Muscle of leg (tissue), 16 donors: ENCODE data around the gene CFAP99. TPM values are rescaled to one million over a fixed set of nuclear protein-coding genes. Genes with fewer than 3 reads are reported as not detected.
A peak's percentile ranks its signal among the peaks of the same experiment; 100 is the strongest.

Experiments
- DNase-seq: peaks from one replicate; pipeline ENCODE4 v3.0.0; 2013
- H3K27ac ChIP-seq: one replicate; pipeline ENCODE4 v1.5.1; 2013; ENCODE audit warnings: mild to moderate bottlenecking, low read length, control low read depth
- H3K27me3 ChIP-seq: one replicate; pipeline ENCODE4 v1.6.1; 2013; ENCODE audit warnings: low read length; ENCODE audit not compliant: control insufficient read depth, insufficient read depth
- H3K36me3 ChIP-seq: one replicate; pipeline ENCODE4 v1.6.1; 2013; ENCODE audit warnings: low read length; ENCODE audit not compliant: control insufficient read depth, insufficient read depth
- H3K4me1 ChIP-seq: one replicate; pipeline ENCODE4 v1.6.1; 2013; ENCODE audit warnings: low read length; ENCODE audit not compliant: control insufficient read depth, insufficient read depth
- H3K4me3 ChIP-seq: one replicate; pipeline ENCODE4 v1.5.1; 2013; ENCODE audit warnings: low read length, control low read depth
- H3K9me3 ChIP-seq: replicated peaks from 2 replicates; pipeline ENCODE4 v1.6.1; 2013; ENCODE audit warnings: low read depth, low read length; ENCODE audit not compliant: control insufficient read depth
- WGBS: methylation state at CpG from one replicate; pipeline ENCODE4 v1.1.5; 2013; ENCODE audit warnings: missing lambda C conversion rate; ENCODE audit not compliant: insufficient coverage; 5-methylcytosine and 5-hydroxymethylcytosine counted together
- long read RNA-seq, 11 donors: transcript quantifications; one replicate each; lab custom pipeline, GENCODE V29; 2026
- polyA plus RNA-seq, 8 donors: library from polyadenylated mRNA; unstranded; fragments of 120-200 nt; gene quantifications; one replicate each; pipeline versions ENCODE4 v1.2.1 to v1.2.3, GENCODE V29; 2013; ENCODE audit warnings: inconsistent platforms in 1 of 8, low replicate concordance in 1 of 8; ENCODE audit not compliant: insufficient read length in 8 of 8, insufficient read depth in 1 of 8
- total RNA-seq: library from RNA; stranded (reverse); fragments of 120-200 nt; gene quantifications from one replicate; pipeline ENCODE4 v1.2.4, GENCODE V29; 2013

Gene CFAP99
- total RNA-seq (not detected), polyA plus RNA-seq (under 1 TPM in 5 of 8 donors, not detected in 3; 0.07 to 0.41 (median 0.13) TPM)
- long read RNA-seq, donor 1, result 0 reads
- long read RNA-seq, donor 2, result 0 reads
- long read RNA-seq, donor 3, result 0 reads
- long read RNA-seq, donor 4, result 0 reads
- long read RNA-seq, donor 5, result 0 reads
- long read RNA-seq, donor 6, result 0 reads
- long read RNA-seq, donor 7, result 0 reads
- long read RNA-seq, donor 8, result 0 reads
- long read RNA-seq, donor 9, result 0 reads
- long read RNA-seq, donor 10, result 0 reads
- long read RNA-seq, donor 11, result 0 reads

DNA sequence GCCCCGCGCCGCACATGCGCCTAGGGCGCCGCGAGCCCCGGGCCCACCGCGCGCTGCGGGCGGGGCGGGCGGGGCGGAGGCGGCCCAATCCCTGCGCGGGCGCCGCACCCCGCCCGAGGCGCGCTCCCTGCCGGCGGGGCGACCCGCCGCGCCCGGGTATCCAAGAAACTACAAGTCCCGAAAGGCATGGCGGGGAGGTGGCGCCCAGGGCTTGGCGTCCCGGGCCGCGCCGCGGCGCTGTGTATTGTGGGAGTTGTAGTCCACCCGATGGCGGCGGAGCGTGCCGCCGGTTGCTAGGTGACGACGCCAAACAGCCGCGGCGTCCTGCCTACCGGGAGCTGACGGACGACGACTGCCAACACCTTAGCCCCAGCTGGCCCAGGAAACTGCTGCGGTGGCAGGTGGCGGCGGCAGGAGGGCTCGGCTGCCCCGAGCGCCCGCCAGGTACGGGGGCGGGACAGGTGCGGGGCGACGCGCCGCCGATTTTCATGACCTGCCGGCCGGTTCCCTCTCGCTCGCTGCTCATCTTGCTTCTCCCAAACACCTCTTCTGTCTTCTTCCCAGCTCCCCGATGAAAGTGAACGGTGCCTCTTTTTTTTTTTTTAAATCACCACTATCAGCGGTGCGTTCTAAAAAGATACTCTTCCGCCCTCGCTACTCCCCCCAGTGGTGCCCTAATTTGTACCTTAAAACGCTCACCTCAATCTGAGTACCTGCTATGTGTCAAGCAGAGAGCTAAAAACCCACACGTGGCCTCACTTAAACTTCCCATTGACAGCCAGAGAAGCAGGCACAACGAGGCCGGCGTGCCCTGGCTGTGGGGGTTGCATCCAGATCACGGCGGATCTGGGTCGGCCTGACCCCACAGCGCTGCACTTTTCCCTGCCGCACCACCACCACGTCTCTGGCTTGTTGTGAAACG, at the start of gene CFAP99:
Gene CFAP99, plus strand, starts transcription at position 306 of the 922 bp plus-strand sequence.
- WGBS, result under 1% methylated on average over 83 of the region's 94 CpGs
- Histone ChIP-seq H3K4me1 (peaks cover 35% of the 10 kb centered on the region), H3K4me3 (peak within 1 kb of the TSS; percentile 37), H3K27me3 (peaks cover 83% of the 10 kb centered on the region), H3K9me3 (no peaks in the 10 kb centered on the region), H3K27ac (no peak within 1 kb of the TSS), H3K36me3 (no peaks in the 10 kb centered on the region)
- DNase-seq, result peak; percentile 96

DNA sequence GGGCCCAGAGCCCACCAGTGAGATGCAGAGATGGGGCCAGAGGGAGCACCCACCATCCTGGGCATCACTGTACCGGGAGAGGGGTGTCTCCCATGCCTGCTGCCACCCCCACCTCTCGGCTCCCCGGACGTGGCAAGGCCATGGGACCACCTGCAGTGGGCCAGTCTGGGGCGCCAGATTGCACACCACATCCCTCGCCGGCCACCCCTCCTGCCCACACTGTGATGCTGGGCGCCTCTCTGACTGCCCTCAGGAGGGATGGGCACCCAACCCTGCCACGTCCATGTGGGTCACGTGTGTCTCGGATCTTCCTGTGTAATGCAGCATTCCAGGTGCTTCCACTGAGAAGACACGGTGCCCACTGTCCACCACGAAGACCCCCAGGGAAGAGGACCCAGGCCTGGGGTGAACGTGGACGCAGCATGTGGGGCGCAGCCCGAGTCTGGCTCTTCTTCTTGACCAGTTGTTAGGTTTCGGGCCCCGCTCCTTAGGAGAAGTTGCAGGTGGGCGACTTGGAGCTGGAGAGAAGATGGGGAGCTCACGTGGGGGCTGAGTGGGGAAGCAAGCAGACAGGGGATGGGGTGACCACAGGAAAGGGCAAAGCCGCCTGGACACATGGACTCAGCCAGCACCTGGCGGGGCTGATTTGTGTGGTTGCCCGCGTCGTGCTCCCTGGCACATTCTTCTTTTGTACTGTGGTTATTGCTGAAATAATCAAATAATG, 48.0 kb upstream of the CFAP99 start:
- Histone ChIP-seq H3K27me3 (peaks cover 15% of the 10 kb centered on the region), H3K4me3 (no peak overlapping the region), H3K27ac (no peak overlapping the region), H3K4me1 (peaks cover 19% of the 10 kb centered on the region), H3K36me3 (no peaks in the 10 kb centered on the region), H3K9me3 (peaks cover 7% of the 10 kb centered on the region)
- 80% methylated on average over 18 of the region's 26 CpGs for WGBS
- DNase-seq, result no peak

DNA sequence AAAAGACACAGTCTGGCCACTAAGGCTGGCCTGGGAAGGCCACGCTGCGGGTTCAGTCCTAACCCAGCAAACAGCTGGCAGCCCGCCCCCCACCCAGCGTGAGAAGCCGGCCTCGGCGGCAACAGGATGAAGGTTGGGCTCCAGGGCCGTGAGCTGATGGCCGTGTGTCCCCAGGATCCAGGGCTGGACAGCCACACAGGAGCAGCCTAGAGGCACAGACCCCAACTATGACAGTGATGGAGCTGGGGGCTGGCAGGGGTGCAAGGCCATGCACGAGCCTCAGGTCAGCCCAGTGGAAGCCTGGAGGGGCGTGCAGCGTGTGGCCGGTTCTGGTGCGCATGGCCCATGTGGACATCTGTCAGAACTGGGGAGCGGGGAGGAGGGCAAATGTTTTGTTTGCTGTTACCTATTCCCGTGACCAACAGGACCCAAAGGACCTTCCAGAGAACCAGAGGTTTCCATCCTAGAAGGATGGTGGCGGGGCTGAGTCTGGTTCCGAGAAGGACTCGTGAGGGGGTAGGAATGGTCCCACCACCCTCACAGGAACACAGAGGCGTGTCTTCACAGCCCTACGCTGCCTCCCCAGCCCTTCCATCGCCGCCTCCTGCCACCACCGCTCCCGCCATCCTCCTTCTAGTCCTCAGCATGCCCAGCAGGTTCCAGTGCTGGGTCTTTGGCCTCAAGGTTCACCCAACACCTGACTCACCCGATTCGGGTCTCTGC, 46.8 kb upstream of the CFAP99 start:
- DNase-seq, result no peak
- peaks cover 12% of the 10 kb centered on the region for H3K27me3 ChIP-seq
- H3K36me3 ChIP-seq, result no peaks in the 10 kb centered on the region
- peaks cover 7% of the 10 kb centered on the region for H3K9me3 ChIP-seq
- 62% methylated on average over 22 of the region's 27 CpGs for WGBS
- H3K27ac ChIP-seq, result no peak overlapping the region
- H3K4me3 ChIP-seq, result no peak overlapping the region
- H3K4me1 ChIP-seq, result peaks cover 7% of the 10 kb centered on the region

DNA sequence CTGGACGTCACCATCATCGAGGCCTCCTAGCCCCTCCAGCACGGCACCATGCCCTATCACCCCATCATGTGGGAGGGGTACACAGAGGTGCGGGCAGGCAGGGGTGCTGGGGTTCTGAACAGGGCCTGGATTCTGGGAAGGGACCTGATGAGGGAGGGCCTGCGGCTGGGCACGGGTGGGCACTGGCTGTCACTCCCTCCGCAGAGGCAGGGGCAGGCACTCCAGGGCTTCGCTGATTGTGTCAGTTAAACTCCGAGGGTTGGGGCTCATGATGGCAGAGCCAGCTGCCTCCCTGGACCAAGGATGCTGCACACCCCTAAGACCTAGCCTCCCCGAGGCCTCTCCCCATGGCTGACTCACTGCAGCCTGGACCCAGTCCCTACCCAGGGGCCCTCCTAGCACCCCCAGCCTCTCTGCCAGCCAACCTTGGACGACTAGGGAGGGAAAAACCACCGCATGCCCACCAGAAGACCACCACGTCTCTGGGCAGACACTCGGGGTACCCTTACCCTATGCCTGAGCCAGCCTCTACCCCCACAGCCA, 46.2 kb upstream of the CFAP99 start:
- DNase-seq, result no peak
- Histone ChIP-seq H3K36me3 (no peaks in the 10 kb centered on the region), H3K9me3 (peaks cover 7% of the 10 kb centered on the region), H3K4me3 (no peak overlapping the region), H3K4me1 (peaks cover under 1% of the 10 kb centered on the region), H3K27ac (no peak overlapping the region), H3K27me3 (peaks cover 9% of the 10 kb centered on the region)
- 78% methylated on average over 8 of the region's 14 CpGs for WGBS

DNA sequence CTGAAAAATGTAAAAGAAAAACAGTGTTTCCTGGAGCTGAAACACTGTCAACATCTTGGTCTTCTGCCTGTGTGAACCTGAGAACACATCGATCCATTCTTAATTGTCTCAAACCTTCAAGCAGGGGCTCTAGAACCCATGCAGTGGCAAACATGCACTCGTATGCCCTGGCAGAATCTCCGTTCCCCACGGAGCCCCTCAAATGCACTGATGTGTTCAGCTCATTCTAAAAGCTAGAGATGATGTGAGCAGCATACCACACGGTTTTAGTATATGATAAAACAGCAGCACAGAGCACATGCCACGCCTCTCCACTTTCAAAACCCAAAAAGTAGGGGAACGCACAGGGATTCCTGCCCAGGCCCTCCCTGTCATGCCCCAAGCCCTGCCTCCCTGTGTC, 45.2 kb upstream of the CFAP99 start:
- Histone ChIP-seq H3K27me3 (peaks cover 7% of the 10 kb centered on the region), H3K9me3 (peaks cover 7% of the 10 kb centered on the region), H3K4me3 (no peak overlapping the region), H3K4me1 (no peaks in the 10 kb centered on the region), H3K36me3 (no peaks in the 10 kb centered on the region), H3K27ac (no peak overlapping the region)
- DNase-seq, result no peak
- 97% methylated on average over 5 of the region's 7 CpGs for WGBS

DNA sequence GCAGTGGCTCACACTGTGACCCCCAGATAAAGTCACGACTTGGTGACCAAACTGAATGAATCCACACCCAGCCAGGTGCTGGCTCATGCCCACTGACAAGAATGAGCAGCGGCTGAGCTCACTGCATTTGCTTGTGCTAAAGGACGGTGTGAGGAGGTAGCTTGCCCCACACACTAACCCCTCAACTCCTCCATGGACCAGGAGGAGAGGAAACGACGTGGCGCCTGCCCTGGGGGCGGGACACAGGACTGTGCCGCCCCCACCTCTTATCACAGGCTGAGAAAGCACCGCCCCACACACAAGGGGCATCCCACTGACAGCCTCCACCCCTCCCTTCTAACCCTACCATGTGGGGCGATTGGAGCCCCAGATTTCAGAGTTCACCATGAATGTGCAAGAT, 43.3 kb upstream of the CFAP99 start:
- 69% methylated on average over 7 of the region's 10 CpGs for WGBS
- Histone ChIP-seq H3K9me3 (no peaks in the 10 kb centered on the region), H3K27ac (no peak overlapping the region)

DNA sequence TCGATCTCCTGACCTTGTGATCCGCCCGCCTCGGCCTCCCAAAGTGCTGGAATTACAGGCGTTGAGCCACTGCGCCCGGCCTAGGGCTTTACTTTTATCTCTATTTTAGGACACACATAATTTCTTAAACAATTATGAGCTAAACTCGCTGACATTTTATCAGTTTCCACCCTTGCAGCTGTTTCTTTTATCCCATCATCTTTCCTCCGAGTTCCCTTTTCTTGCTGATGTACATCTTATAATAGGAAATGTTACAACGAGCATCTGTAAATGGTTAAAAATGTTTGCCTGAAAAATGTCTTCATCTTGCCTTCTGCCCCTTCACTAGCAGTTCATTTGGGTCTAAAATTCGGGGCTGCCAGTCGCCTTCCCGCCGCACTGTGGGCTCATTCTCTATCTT, 41.5 kb upstream of the CFAP99 start:
- no peak overlapping the region for H3K4me3 ChIP-seq
- no peaks in the 10 kb centered on the region for H3K4me1 ChIP-seq
- peaks cover 8% of the 10 kb centered on the region for H3K27me3 ChIP-seq
- WGBS, result 86% methylated on average over 10 of the region's 14 CpGs
- DNase-seq, result no peak
- H3K9me3 ChIP-seq, result no peaks in the 10 kb centered on the region
- H3K27ac ChIP-seq, result no peak overlapping the region
- H3K36me3 ChIP-seq, result no peaks in the 10 kb centered on the region

More for the DNA sequence above, 43.3 kb upstream of the CFAP99 start:
- Histone ChIP-seq H3K4me3 (no peak overlapping the region), H3K4me1 (no peaks in the 10 kb centered on the region), H3K27me3 (peaks cover 8% of the 10 kb centered on the region), H3K36me3 (no peaks in the 10 kb centered on the region)
- DNase-seq, result no peak

DNA sequence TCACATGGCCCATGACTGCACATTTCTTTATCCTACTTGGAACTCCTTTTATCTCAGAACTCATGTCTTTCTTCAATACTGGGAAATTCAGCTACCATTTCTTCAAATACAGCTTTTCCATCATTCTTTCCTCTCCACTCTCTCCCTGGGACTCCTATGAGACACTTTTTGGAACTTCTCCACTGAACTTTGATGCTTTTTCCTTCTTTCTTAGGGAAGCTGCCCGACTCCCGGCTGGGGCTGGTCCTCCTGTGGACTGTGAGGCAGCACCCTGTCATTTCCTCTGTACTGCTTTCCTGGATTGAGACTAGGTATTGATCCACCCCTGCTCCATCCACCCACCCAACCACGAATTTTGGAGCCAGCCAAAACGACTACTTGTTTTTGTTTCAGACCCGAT, 40.4 kb upstream of the CFAP99 start:
- Histone ChIP-seq H3K27me3 (peaks cover 8% of the 10 kb centered on the region), H3K36me3 (no peaks in the 10 kb centered on the region), H3K27ac (no peak overlapping the region), H3K4me3 (no peak overlapping the region), H3K9me3 (no peaks in the 10 kb centered on the region), H3K4me1 (no peaks in the 10 kb centered on the region)
- 43% methylated on average over 5 of the region's 5 CpGs for WGBS
- DNase-seq, result peak; percentile 52

DNA sequence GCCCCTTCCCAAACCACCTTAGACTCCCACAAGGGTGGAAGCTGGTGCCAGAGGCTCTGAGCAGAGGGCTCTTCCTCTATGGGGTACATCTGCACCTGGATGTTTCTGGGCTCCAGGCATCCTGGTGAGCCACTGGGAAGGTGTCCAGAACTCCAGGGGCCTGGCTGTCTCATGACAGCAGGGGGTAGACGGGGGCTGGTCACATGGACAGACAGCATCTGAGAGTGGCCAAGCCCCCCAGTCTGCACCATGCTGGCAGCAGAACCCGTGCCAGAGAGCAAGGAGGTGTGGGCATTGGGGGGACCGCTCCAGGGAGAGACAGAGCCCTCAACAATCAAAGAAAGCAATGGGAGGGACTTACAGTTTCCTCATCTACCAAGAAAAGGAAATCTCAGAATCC, 39.9 kb upstream of the CFAP99 start:
- Histone ChIP-seq H3K9me3 (no peaks in the 10 kb centered on the region), H3K27me3 (peaks cover 6% of the 10 kb centered on the region), H3K27ac (no peak overlapping the region), H3K36me3 (no peaks in the 10 kb centered on the region), H3K4me1 (no peaks in the 10 kb centered on the region), H3K4me3 (no peak overlapping the region)
- WGBS, result 86% methylated on average over 2 of the region's 3 CpGs
- no peak for DNase-seq
